Activated CD8-positive, alpha-beta memory T cell treated with anti-CD3 and anti-CD28 coated beads, Interleukin-2, amount 50 U/mL, for 1 hour (primary cell): ENCODE results near the gene HYLS1.

ENCODE experiments used
- DNase-seq: peaks from one replicate; pipeline ENCODE4 v3.0.0-alpha.2; 2020; ENCODE audit errors: extremely low read depth

HYLS1 gene

GRCh38 chr11:125932301-125932700 is 44.8 kb downstream of the HYLS1 start:
- DNase-seq = no peak

GRCh38 chr11:125933030-125933813 is 45.8 kb downstream of the HYLS1 start:
- DNase-seq = no peak

GRCh38 chr11:125934473-125934872 is 47.0 kb downstream of the HYLS1 start:
- DNase-seq = no peak

DNA sequence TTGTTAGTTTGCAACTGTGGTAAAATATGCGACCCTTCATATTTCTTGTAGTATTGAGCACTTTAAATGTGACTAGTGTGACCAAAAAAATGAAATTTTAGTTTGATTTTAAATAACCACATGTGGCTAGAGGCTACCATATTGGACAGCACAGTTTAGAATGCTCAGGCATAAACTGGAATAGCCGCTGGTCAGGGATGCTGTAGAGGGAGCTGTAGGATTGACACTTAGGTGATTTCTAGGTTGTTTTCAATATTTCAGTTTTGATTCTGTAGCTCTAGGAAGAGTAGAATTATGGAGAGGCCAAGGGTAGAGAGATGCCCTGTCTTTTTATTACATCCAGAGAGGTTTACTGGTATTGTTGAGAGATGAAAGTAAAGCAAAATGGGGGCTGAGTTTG is 47.6 kb downstream of the HYLS1 start:
- DNase-seq = no peak

DNA sequence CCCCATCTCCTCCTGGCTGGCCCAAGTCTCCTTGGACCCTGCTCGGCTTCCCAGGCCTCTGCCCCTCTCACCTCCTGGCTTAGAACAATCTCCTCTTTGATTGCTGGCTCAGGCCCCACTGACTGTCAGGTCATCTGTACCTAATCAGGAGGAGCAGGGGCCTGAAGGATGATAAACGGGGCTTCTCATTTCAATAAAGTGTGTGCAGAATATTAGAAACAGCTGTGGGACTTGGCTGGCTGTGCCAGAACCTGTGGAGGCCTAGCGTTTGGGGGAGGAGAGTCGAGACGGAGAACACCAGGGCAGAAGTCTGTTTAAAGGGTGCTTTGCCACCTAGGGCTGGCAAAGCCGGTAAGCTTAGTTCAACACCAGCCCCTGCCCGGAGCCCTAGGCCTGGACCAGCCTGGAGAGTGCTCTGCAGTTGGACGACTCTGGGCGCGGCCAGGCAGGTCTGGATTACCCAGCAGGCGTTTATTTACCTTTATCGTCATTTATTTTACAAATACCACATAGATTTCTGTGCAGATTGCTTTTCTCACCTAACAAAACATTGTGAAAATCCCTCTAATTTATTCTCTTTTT is 48.2 kb downstream of the HYLS1 start:
- no peak for DNase-seq

DNA sequence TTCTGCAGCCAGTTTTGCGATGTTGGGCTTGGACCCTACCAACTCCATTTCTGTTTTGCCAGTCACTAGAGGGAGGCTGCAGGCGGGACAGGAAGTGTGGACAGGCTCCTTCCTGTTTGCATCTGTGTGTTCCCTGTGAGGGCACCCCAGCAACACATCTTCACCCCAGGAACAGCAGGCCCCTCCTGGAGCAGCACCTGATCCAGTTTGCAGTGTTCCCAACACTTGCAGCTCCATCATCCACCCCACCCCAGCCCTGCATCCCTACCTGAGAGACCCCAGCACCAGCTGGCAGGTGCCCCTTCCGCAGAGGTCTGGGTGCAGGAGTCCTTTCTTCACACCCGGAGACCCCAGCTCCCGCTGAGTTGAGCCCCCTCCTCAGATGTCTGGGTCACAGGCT is 51.0 kb downstream of the HYLS1 start:
- DNase-seq = no peak

GRCh38 chr11:125939081-125939521 is 51.6 kb downstream of the HYLS1 start:
- DNase-seq = no peak

GRCh38 chr11:125940145-125940544 is 52.7 kb downstream of the HYLS1 start:
- DNase-seq = no peak

- DNase-seq = no peak
These were observed 53.8 kb downstream of the HYLS1 start for GRCh38 chr11:125941267-125941618.

DNA sequence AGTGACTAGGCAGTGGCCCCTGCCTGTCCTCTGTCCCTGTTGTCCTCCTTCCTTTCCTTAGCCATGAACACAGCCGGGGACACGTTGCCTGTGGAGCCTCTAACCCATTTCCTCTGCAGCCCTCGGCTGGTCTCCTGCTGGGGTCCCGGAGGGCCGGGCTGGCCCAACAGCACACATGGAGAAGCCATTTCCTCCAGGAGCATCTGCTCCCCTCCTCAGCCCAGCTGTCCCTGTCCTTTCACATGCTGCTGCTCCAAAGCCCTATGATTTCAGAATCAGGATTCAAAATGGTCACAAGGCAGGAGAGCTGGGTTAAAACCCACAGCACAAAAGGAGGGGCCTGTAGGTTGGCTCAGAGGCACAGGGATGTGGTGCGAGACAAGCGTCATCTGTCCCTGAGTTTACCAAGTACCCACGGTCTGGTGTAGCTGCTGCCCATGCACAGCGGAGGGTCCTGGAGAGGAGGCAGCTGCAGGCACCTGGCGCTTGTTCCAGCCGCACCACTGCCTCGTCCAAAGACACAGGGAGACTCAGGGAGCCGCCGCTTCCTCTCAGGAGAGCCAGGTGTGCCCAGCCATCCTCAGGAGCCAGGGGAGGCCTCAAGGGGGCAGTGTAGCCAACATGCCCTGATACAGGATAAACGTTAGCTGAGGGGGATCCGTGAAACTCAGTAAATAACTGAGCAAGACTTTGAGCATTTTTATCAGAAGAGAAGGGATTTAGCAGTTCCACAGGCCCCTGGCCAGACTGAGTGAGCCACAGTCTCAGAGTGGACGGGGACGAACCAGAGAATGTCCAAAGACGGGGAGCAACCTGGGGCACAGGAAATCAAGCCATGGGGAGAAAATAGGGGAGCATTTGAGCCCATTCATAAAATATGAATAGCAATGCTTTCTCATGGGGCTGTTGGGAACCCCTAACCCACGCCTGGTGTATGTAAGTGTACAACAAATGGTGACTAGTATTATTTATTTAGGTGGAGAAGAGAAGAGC is 54.4 kb downstream of the HYLS1 start:
- no peak for DNase-seq

GRCh38 chr11:125942771-125943428 is 55.4 kb downstream of the HYLS1 start:
- DNase-seq = no peak

GRCh38 chr11:125943661-125944349 is 56.3 kb downstream of the HYLS1 start:
- no peak for DNase-seq

DNA sequence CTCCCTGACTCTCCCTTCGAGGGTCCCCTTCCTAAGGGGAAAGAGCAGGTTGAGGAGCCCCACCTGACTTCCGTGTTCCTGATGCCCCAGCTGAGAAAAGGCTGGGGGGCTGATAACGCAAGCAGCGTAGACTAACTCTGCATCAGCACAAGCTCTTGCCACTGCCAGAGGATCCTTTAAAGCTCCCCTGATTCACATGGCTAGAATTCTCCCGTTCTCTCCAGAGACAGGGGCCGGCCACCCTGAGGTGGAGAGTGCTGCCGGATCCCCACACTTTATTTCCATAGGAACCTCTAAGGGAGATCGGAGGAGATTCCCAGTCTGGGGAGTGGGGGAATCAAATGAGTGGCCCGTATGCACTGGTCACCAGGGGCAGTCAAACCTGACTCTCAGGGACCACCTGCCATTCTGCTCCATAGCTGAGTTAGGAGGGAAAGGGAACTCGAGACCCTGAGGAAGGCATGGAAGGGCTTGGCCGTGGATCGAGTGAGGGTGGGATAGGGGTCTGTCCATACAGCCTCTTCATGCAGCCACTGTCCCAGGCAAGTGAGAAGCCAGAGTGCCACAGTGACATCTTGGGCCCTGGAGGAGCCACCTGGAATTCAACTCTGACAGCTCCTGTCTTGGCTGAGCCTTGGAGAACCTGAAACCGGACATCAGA is 57.0 kb downstream of the HYLS1 start:
- no peak for DNase-seq

DNA sequence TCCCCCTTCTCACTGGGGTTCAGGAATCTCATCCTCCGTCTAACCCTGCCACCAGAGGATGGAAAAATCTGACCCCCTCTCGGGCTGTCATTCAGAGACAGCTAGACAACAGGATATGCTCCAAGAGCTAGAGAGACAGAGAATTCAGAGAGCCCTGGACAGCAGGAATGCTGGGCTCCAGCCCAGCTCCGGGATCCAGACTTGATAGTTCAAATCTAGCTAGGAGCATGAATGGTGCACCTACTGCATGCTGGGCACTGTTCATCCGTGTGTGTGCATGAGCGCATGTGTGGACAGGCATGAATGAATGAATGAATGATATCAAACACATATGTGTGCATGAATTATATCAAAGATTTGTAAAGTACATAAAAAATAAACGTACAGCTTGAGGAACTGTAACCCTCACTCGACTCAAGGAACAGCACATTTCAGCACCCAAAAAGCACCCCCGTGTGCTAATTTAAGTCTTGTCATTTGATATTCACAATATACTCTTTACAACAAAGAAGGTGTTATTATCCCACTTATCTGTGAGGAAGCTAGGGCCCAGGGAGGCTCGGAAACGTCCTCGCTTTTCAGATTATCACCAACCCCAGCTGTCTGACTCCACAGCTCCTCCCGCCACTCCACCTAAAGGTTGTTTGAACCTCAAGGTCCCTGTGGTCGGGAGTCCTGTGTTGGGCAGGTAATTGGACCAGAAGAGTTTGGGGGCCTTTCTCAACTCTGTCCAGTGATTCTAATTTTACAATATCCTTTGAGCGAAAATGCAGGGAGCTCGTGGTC is 57.7 kb downstream of the HYLS1 start:
- no peak for DNase-seq

DNA sequence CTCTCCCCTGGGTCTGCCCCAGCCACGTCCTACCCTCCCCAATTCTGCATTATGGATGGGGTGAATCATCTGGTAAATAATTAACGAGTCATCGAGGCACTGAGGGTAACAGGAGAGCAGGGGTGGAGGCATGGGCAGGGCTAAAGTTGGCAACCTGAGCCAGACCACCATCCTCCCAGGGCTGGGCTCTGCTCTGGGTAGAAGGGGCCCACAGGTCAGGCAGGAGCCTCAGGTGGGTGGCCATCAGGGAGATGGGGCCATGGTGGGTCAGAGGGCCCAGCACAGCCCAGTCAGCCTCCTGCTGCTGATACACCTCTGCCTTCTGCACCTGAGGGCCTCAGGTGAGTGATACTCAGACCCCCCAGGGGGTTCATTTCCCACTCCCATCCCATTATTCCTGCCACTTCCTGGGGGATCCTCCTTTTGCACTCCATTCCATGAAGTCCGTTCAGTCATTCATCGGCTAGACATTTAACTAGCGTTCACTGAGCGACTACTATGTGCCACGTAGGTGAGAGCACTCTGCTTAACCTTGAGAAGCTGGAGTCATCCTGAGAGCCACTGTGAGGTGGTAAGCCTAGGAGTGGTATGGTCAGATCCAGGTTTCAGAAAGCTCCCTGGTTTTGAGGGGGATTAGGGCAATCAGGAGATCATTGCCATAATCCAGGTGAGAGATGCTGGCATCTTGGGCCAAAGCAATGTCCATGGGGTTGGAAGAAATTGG is 58.5 kb downstream of the HYLS1 start, which contains the start of gene VSIG10L2:
Gene VSIG10L2, plus strand, starts transcription at position 248 of the 724 bp plus-strand sequence. Its CDS starts 12 bp downstream, at position 260.
- no peak for DNase-seq

GRCh38 chr11:125946712-125947418 is 59.4 kb downstream of the HYLS1 start:
- no peak for DNase-seq

GRCh38 chr11:125947419-125948277 is 60.2 kb downstream of the HYLS1 start:
- DNase-seq = no peak
